HFFc6 (cell line): ENCODE measurements around the gene HOXA3. TPM values are rescaled to one million over a fixed set of nuclear protein-coding genes. Genes with fewer than 3 reads are reported as not detected.

Source experiments
- DNase-seq: peaks from one replicate; pipeline ENCODE4 v3.0.0-alpha.2; 2018
- H3K27ac Mint-ChIP-seq: 2 replicates; pipeline ENCODE4 v1.8.0; 2020; ENCODE audit warnings: mild to moderate bottlenecking, mixed read lengths
- H3K27me3 Mint-ChIP-seq: 2 replicates; pipeline ENCODE4 v1.8.0; 2021; ENCODE audit warnings: mild to moderate bottlenecking, moderate library complexity, mixed read lengths; ENCODE audit not compliant: insufficient read depth
- H3K36me3 Mint-ChIP-seq: 2 replicates; pipeline ENCODE4 v1.8.0; 2021; ENCODE audit warnings: low read depth, mixed read lengths
- H3K4me1 Mint-ChIP-seq: 2 replicates; pipeline ENCODE4 v1.8.0; 2020; ENCODE audit warnings: low read depth, mixed read lengths
- H3K4me3 Mint-ChIP-seq: 2 replicates; pipeline ENCODE4 v1.8.0; 2020; ENCODE audit warnings: mild to moderate bottlenecking, moderate library complexity, mixed read lengths
- H3K9me3 Mint-ChIP-seq: 2 replicates; pipeline ENCODE4 v1.8.0; 2020; ENCODE audit warnings: mild to moderate bottlenecking, mixed read lengths
- CTCF ChIP-seq: fragments of 200-600 bp; sonication (generic); IDR thresholded peaks from 2 replicates; pipeline ENCODE4 v1.5.0; 2021; ENCODE audit warnings: antibody characterized with exemption, mild to moderate bottlenecking
- total RNA-seq, 6 experiments: library from RNA; stranded (reverse); fragmentation: NEBNext Ultra II Directional; extraction: Animal tissue kit (Norgen Biotek cat#: 25700); gene quantifications; 2 replicates in 1 of 6; 3 replicates in 5 of 6; pipeline ENCODE4 v1.2.3, GENCODE V29; 2021

Gene HOXA3
- total RNA-seq, 6 experiments from 2014 or later: 0.33 to 1.9 (median 1.1) TPM

DNA sequence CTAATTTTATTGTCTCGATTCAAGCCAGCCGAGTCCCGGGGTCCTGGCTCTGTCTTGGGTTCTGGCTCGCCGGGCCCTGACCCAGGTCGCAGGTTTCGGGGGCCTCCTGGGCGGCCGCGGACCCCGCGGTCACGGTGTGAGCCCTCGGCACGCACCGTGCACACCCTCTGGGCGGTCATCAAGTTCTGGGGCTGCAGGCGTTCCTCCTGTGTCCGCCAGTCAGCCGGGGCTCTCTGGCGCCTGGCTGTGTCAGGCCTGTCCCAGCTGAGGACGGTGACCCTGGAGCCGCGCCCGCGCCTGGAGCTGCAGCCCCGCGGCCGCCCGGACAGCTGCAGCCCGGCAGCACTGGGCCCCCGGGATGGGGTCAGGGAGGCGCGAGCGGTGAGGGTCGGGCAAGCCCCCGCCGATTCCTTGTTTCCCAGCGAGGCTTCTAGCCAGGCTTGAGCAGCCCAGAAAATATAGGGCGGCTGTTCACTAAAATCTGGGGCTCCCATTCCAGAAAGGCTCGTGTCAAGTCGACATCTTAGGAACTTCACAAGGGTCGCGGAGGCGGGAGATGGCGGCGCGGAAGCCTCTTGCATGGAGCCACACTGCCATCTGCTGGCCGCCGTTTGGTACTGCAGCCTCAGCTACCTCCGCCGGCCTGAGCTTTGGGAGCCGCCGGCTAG, 8.3 kb upstream of the HOXA3 start:
- Mint-ChIP-seq H3K9me3 (no peaks in the 10 kb centered on the region), H3K27ac (peak overlapping the region; percentile 81), H3K4me1 (peaks cover 2% of the 10 kb centered on the region), H3K27me3 (peaks cover 10% of the 10 kb centered on the region), H3K4me3 (peak overlapping the region; percentile 86), H3K36me3 (peaks cover 31% of the 10 kb centered on the region)
- TF ChIP-seq CTCF: peak; percentile 100
- peak; percentile 71 for DNase-seq

- no peak for DNase-seq
- no peaks in the 10 kb centered on the region for H3K9me3 Mint-ChIP-seq
- peaks cover 31% of the 10 kb centered on the region for H3K36me3 Mint-ChIP-seq
- H3K4me1 Mint-ChIP-seq: peaks cover 7% of the 10 kb centered on the region
- no peak overlapping the region for H3K4me3 Mint-ChIP-seq
- no peak for TF ChIP-seq CTCF
- H3K27me3 Mint-ChIP-seq: peaks cover 13% of the 10 kb centered on the region
- H3K27ac Mint-ChIP-seq: no peak overlapping the region
Observed at GRCh38 chr7:27160145-27160545, 7.8 kb upstream of the HOXA3 start.

- Mint-ChIP-seq H3K36me3 (peaks cover 31% of the 10 kb centered on the region), H3K27ac (no peak overlapping the region), H3K9me3 (no peaks in the 10 kb centered on the region), H3K27me3 (peaks cover 13% of the 10 kb centered on the region), H3K4me1 (peaks cover 13% of the 10 kb centered on the region), H3K4me3 (no peak overlapping the region; the same call in 1 of the 2 replicates)
- TF ChIP-seq CTCF: no peak
- no peak for DNase-seq
Observed at GRCh38 chr7:27159266-27160144, 7.1 kb upstream of the HOXA3 start.

- H3K4me1 Mint-ChIP-seq: peaks cover 22% of the 10 kb centered on the region
- H3K27ac Mint-ChIP-seq: no peak overlapping the region
- no peaks in the 10 kb centered on the region for H3K9me3 Mint-ChIP-seq
- peaks cover 13% of the 10 kb centered on the region for H3K27me3 Mint-ChIP-seq
- H3K4me3 Mint-ChIP-seq: no peak overlapping the region
- no peak for DNase-seq
- peaks cover 23% of the 10 kb centered on the region for H3K36me3 Mint-ChIP-seq
- TF ChIP-seq CTCF: no peak
Observed at GRCh38 chr7:27158436-27159265, 6.3 kb upstream of the HOXA3 start.

- Mint-ChIP-seq H3K9me3 (no peaks in the 10 kb centered on the region), H3K4me1 (peaks cover 30% of the 10 kb centered on the region), H3K4me3 (no peak overlapping the region), H3K27ac (no peak overlapping the region), H3K27me3 (peaks cover 11% of the 10 kb centered on the region), H3K36me3 (peaks cover 15% of the 10 kb centered on the region)
- TF ChIP-seq CTCF: no peak
- DNase-seq: no peak
Observed at GRCh38 chr7:27157702-27158431, 5.5 kb upstream of the HOXA3 start.
